NCI-H2227 treated with DMSO at 0.1 percent for 48 hours (cell line): Measurements from ENCODE around the gene ADORA1.

Experiments used
- DNase-seq: peaks from one replicate; lab custom pipeline; 2025; lab: John Stamatoyannopoulos, UW

ADORA1 gene

GRCh38 chr1:203127666-203128430, at the start of gene ADORA1:
ADORA1 (plus strand) TSS chr1:203127726; CDS start chr1:203128842, 1,116 bp downstream.
- DNase-seq: peak; percentile 36

- no peak for DNase-seq
These were observed 49.6 kb upstream of the ADORA1 start for GRCh38 chr1:203077956-203078355.

- no peak for DNase-seq
These were observed 49.0 kb upstream of the ADORA1 start for GRCh38 chr1:203078478-203078877.

GRCh38 chr1:203080456-203080855, 47.1 kb upstream of the ADORA1 start:
- DNase-seq: no peak

- DNase-seq: no peak
These were observed 45.9 kb upstream of the ADORA1 start for GRCh38 chr1:203081465-203082230.

GRCh38 chr1:203082231-203082505, 45.4 kb upstream of the ADORA1 start:
- no peak for DNase-seq

GRCh38 chr1:203082571-203083462, 44.7 kb upstream of the ADORA1 start:
- DNase-seq: no peak

- DNase-seq: no peak
These were observed 44.0 kb upstream of the ADORA1 start for GRCh38 chr1:203083463-203083921.

- no peak for DNase-seq
These were observed 42.7 kb upstream of the ADORA1 start for GRCh38 chr1:203084588-203085527.

GRCh38 chr1:203085528-203086406, 41.8 kb upstream of the ADORA1 start, which contains the start of gene MYOG:
MYOG (minus strand) TSS chr1:203086012; CDS start chr1:203085961, 51 bp downstream.
- peak; percentile 15 for DNase-seq

GRCh38 chr1:203086992-203087763, 40.3 kb upstream of the ADORA1 start:
- DNase-seq: no peak

- no peak for DNase-seq
These were observed 39.1 kb upstream of the ADORA1 start for GRCh38 chr1:203088441-203088840.

- no peak for DNase-seq
These were observed 38.4 kb upstream of the ADORA1 start for GRCh38 chr1:203089001-203089650.

- no peak for DNase-seq
These were observed 37.9 kb upstream of the ADORA1 start for GRCh38 chr1:203089651-203090045.

- no peak for DNase-seq
These were observed 36.9 kb upstream of the ADORA1 start for GRCh38 chr1:203090421-203091198.

GRCh38 chr1:203091199-203091477, 36.4 kb upstream of the ADORA1 start:
- no peak for DNase-seq

- no peak for DNase-seq
These were observed 35.7 kb upstream of the ADORA1 start for GRCh38 chr1:203091761-203092330.
